GM18861 (cell line): ENCODE data around the gene TLR6.
A peak's percentile ranks its signal among the peaks of the same experiment; 100 is the strongest.

ENCODE experiments used
- ATAC-seq: cut with Tn5 transposase; IDR thresholded peaks from one replicate; pipeline ENCODE4 v1.9.1; 2021; ENCODE audit not compliant: unreplicated experiment

Gene TLR6

GRCh38 chr4:38856524-38857337 lies at the start of gene TLR6:
TLR6 (minus strand) TSS chr4:38856817; CDS start chr4:38829473, 27,344 bp downstream.
- peak; percentile 38 for ATAC-seq

GRCh38 chr4:38905652-38906385 lies 49.2 kb upstream of the TLR6 start:
- no peak for ATAC-seq

- ATAC-seq = no peak
Observed at GRCh38 chr4:38904682-38905081, 48.1 kb upstream of the TLR6 start.

GRCh38 chr4:38904090-38904666 lies 47.6 kb upstream of the TLR6 start:
- ATAC-seq = no peak

GRCh38 chr4:38902695-38903094 lies 46.1 kb upstream of the TLR6 start:
- no peak for ATAC-seq

- no peak for ATAC-seq
Observed at GRCh38 chr4:38902221-38902620, 45.6 kb upstream of the TLR6 start.

- ATAC-seq = no peak
Observed at GRCh38 chr4:38898245-38898644, 41.6 kb upstream of the TLR6 start.

GRCh38 chr4:38896940-38897339 lies 40.3 kb upstream of the TLR6 start:
- ATAC-seq = no peak

- no peak for ATAC-seq
Observed at GRCh38 chr4:38894322-38894982, 37.8 kb upstream of the TLR6 start.

- no peak for ATAC-seq
Observed at GRCh38 chr4:38891051-38891983, 34.7 kb upstream of the TLR6 start.

- peak; percentile 74 for ATAC-seq
Observed at GRCh38 chr4:38889143-38889542, 32.5 kb upstream of the TLR6 start.

- no peak for ATAC-seq
Observed at GRCh38 chr4:38884254-38884653, 27.6 kb upstream of the TLR6 start.

GRCh38 chr4:38876636-38877035 lies 20.0 kb upstream of the TLR6 start:
- no peak for ATAC-seq

- ATAC-seq = no peak
Observed at GRCh38 chr4:38873290-38873944, 16.8 kb upstream of the TLR6 start.

GRCh38 chr4:38872620-38873019 lies 16.0 kb upstream of the TLR6 start:
- no peak for ATAC-seq

- no peak for ATAC-seq
Observed at GRCh38 chr4:38871593-38871992, 15.0 kb upstream of the TLR6 start.

GRCh38 chr4:38870098-38870808 lies 13.6 kb upstream of the TLR6 start:
- ATAC-seq = no peak

- ATAC-seq = no peak
Observed at GRCh38 chr4:38869511-38869910, 12.9 kb upstream of the TLR6 start.
